Aorta (tissue), 4 donors: ENCODE data around the gene NOC2L. TPM values are rescaled to one million over a fixed set of nuclear protein-coding genes. Genes with fewer than 3 reads are reported as not detected.

Source experiments
- polyA plus RNA-seq, 2 donors: library from polyadenylated mRNA; stranded (reverse); fragments of 200-250 nt; gene quantifications; one replicate each; pipeline ENCODE4 v1.2.3, GENCODE V29; 2013
- total RNA-seq, 2 donors: library from RNA; stranded (reverse); fragmentation: NEBNext Ultra II Directional; extraction: Animal tissue kit (Norgen Biotek cat#: 25700); gene quantifications; one replicate each; pipeline ENCODE4 v1.2.1, GENCODE V29; 2021
- donor health status: healthy with polysubstance abuse.
- donor health status: Bipolar disorder and iron deficiency.
- donor health status: DM: no; HTN: no; CAD: no.
- donor health status: DM: yes; HTN: yes; CAD: no.

NOC2L gene
- total and polyA plus RNA-seq, 4 donors: 17.3 to 55.5 (median 38.6) TPM

Other genes with a start within 250 kb of the NOC2L start
- gene SAMD11, start 35.3 kb downstream of the NOC2L start, total RNA-seq: 10 to 100 TPM; 30.1 to 44.3 TPM
- gene SAMD11, start 35.3 kb downstream of the NOC2L start, polyA plus RNA-seq: 1 to 10 TPM; 2.6 to 7.2 TPM
- gene KLHL17, start 1.3 kb upstream of the NOC2L start, total RNA-seq: 10 to 100 TPM; 10.0 to 19.9 TPM
- gene KLHL17, start 1.3 kb upstream of the NOC2L start, polyA plus RNA-seq: 10 to 100 TPM in 1 of 2 donors, 1 to 10 TPM in 1; 2.8 to 40.5 TPM
- gene PLEKHN1, start 7.2 kb upstream of the NOC2L start, total RNA-seq: 1 to 10 TPM in 1 of 2 donors, under 1 TPM in 1; 0.52 to 1.2 TPM
- gene PLEKHN1, start 7.2 kb upstream of the NOC2L start, polyA plus RNA-seq: under 1 TPM; 0.13 to 0.61 TPM
- under 1 TPM; 0.42 to 0.49 TPM for gene PERM1, start 22.8 kb upstream of the NOC2L start, total RNA-seq
- 1 to 10 TPM in 1 of 2 donors, under 1 TPM in 1; 0.50 to 1.5 TPM for gene PERM1, start 22.8 kb upstream of the NOC2L start, polyA plus RNA-seq
- gene HES4, start 40.8 kb upstream of the NOC2L start, total RNA-seq: 10 to 100 TPM; 31.3 to 47.5 TPM
- 10 to 100 TPM in 1 of 2 donors, 1 to 10 TPM in 1; 3.6 to 82.3 TPM for gene HES4, start 40.8 kb upstream of the NOC2L start, polyA plus RNA-seq
- 10 to 100 TPM; 34.4 to 40.8 TPM for gene ISG15, start 54.2 kb upstream of the NOC2L start, total RNA-seq
- 100 to 1,000 TPM in 1 of 2 donors, 10 to 100 TPM in 1; 79.5 to 104 TPM for gene ISG15, start 54.2 kb upstream of the NOC2L start, polyA plus RNA-seq
- 10 to 100 TPM; 25.1 to 38.6 TPM for gene AGRN, start 60.9 kb upstream of the NOC2L start, total RNA-seq
- 10 to 100 TPM in 1 of 2 donors, 1 to 10 TPM in 1; 4.3 to 20.1 TPM for gene AGRN, start 60.9 kb upstream of the NOC2L start, polyA plus RNA-seq
- gene RNF223, start 115.0 kb upstream of the NOC2L start, total RNA-seq: not detected
- not detected for gene RNF223, start 115.0 kb upstream of the NOC2L start, polyA plus RNA-seq
- 10 to 100 TPM in 1 of 2 donors, 1 to 10 TPM in 1; 9.3 to 13.6 TPM for gene C1orf159, start 156.8 kb upstream of the NOC2L start, total RNA-seq
- gene C1orf159, start 156.8 kb upstream of the NOC2L start, polyA plus RNA-seq: 10 to 100 TPM in 1 of 2 donors, 1 to 10 TPM in 1; 4.0 to 35.4 TPM
- under 1 TPM in 1 of 2 donors, not detected in 1; 0.15 TPM for gene TTLL10, start 214.6 kb upstream of the NOC2L start, total RNA-seq
- not detected for gene TTLL10, start 214.6 kb upstream of the NOC2L start, polyA plus RNA-seq
- 1 to 10 TPM; 1.0 to 1.1 TPM for gene TNFRSF18, start 247.3 kb upstream of the NOC2L start, total RNA-seq
- 1 to 10 TPM in 1 of 2 donors, not detected in 1; 1.3 TPM for gene TNFRSF18, start 247.3 kb upstream of the NOC2L start, polyA plus RNA-seq